Activated naive CD4-positive, alpha-beta T cell treated with anti-CD3 and anti-CD28 coated beads, Interleukin-2, amount 50 U/mL, for 72 hours (primary cell): Measurements from ENCODE around the gene HECTD2. TPM values are rescaled to one million over a fixed set of nuclear protein-coding genes. Genes with fewer than 3 reads are reported as not detected.
"Not testable (repeated sequence)": the region's sequence is repeated elsewhere in the genome, so short reads cannot be mapped to it uniquely, and the experiment has no call there.

ENCODE experiments used
- ATAC-seq, 2 donors: fragments of 150-1000 bp; cut with Tn5 transposase; 2 replicates each; pipeline ENCODE4 v1.10.0; 2021; ENCODE audit warnings: mild to moderate bottlenecking in 2 of 2, moderate library complexity in 2 of 2
- DNase-seq, 2 donors: peaks; one replicate each; pipeline ENCODE4 v3.0.0; 2021 to 2022; ENCODE audit warnings: low spot score in 2 of 2
- H3K27ac Mint-ChIP-seq, 2 donors: one replicate each; pipeline ENCODE4 v1.8.0; 2022; ENCODE audit warnings: mild to moderate bottlenecking in 2 of 2, mixed read lengths in 2 of 2
- H3K36me3 Mint-ChIP-seq, 2 donors: one replicate each; pipeline ENCODE4 v1.8.0; 2022; ENCODE audit warnings: mixed read lengths in 2 of 2
- H3K9me3 Mint-ChIP-seq, 2 donors: one replicate each; pipeline ENCODE4 v1.8.0; 2022; ENCODE audit warnings: mixed read lengths in 2 of 2
- total RNA-seq, 2 donors: library from RNA; stranded (reverse); gene quantifications; one replicate each; pipeline ENCODE4 v1.2.3, GENCODE V29; 2022

Gene HECTD2
- total RNA-seq, 2 donors from 2014 or later: 3.0 to 6.0 TPM

- DNase-seq: no peak
- Mint-ChIP-seq H3K36me3 (peaks cover 15 to 16% of the 10 kb centered on the region in 2 donors), H3K9me3 (peaks cover 2 to 5% of the 10 kb centered on the region in 2 donors), H3K27ac (no peak overlapping the region)
- ATAC-seq: no peak
Observed at GRCh38 chr10:91444211-91445182, 34.4 kb downstream of the HECTD2 start.

DNA sequence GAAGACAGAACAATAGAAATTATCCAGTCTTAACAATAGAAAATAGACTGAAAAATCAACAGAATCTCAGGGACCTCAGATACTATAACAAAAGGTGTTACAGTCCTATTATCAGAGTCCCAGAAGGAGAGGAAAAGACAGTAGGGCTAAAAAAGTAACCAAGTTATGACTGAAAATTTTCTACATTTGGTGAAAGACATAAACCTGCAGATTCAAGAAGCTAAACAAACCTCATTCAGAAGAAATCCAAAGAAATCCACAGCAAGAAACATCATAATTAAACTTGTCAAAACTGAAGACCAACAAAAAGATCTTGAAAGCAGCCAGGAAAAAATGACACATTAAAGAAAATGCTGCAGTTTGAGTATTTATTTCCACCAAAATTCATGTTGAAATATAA is 41.9 kb downstream of the HECTD2 start:
- no peak for DNase-seq
- ATAC-seq: no peak
- Mint-ChIP-seq H3K9me3 (peaks cover 32 to 36% of the 10 kb centered on the region in 2 donors), H3K36me3 (peaks cover 25 to 27% of the 10 kb centered on the region in 2 donors), H3K27ac (no peak overlapping the region)

DNA sequence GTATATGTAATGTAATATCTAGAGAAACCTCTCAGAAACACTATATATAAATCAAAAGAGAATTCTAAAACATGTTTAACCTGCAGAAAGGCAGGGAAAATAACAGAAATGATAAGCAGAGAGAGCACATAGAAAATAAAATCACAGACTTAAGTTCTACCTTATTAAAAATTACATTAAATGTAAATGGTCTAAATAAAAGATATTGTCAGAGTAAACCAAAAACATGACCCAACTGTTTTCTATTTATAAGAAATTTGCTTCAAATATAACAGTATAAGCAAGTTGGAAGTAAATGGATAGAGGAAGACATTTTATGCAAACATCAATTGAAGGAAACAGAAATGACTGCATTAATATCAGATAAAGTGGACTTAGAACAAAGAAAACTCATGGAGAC is 43.4 kb downstream of the HECTD2 start:
- DNase-seq (no peak), ATAC-seq (no peak)
- H3K27ac Mint-ChIP-seq: no peak overlapping the region
- peaks cover 32 to 36% of the 10 kb centered on the region in 2 donors for H3K9me3 Mint-ChIP-seq
- H3K36me3 Mint-ChIP-seq: peaks cover 25 to 27% of the 10 kb centered on the region in 2 donors

DNA sequence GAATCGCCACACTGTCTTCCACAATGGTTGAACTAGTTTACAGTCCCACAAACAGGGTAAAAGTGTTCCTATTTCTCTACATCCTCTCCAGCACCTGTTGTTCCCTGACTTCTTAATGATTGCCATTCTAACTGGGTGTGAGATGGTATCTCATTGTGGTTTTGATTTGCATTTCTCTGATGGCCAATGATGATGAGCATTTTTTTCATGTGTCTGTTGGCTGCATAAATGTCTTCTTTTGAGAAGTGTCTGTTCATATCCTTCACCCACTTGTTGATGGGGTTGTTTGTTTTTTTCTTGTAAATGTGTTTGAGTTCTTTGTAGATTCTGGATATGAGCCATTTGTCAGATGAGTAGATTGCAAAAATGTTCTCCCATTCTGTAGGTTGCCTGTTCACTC is 45.0 kb downstream of the HECTD2 start:
- Mint-ChIP-seq H3K9me3 (peaks cover 24 to 25% of the 10 kb centered on the region in 2 donors), H3K36me3 (peaks cover 15 to 18% of the 10 kb centered on the region in 2 donors)
- DNase-seq, H3K27ac Mint-ChIP-seq, ATAC-seq: not testable (repeated sequence)

DNA sequence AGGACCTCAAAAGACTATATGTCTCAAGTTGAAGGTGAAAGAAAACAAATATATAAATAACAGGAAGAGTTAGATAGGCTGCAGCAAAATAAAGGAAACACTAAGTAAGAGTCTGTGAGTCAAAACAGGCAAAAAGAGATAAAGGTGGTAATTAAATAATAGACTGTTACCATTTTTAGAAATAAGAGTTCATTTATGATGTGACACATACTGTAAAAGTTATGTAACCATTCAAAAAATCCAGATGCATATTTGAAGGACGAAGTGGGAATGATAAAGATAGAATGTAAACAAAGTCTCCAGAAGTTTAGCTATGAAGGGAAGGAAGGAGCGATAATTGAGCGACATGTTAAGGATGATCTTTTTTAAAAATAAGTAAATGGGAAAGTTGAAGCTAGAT is 50.5 kb downstream of the HECTD2 start:
- DNase-seq: no peak
- Mint-ChIP-seq H3K27ac (no peak overlapping the region), H3K9me3 (no peaks in the 10 kb centered on the region), H3K36me3 (no peaks in the 10 kb centered on the region)
- ATAC-seq: no peak

GRCh38 chr10:91462423-91462822 is 52.3 kb downstream of the HECTD2 start:
- ATAC-seq: no peak
- DNase-seq: no peak
- H3K9me3 Mint-ChIP-seq: no peaks in the 10 kb centered on the region
- H3K36me3 Mint-ChIP-seq: peaks cover 8 to 9% of the 10 kb centered on the region in 2 donors
- no peak overlapping the region for H3K27ac Mint-ChIP-seq

GRCh38 chr10:91464500-91464899 is 54.4 kb downstream of the HECTD2 start:
- Mint-ChIP-seq H3K36me3 (peaks cover 13 to 21% of the 10 kb centered on the region in 2 donors), H3K9me3 (peaks cover under 1 to 12% of the 10 kb centered on the region in 2 donors), H3K27ac (no peak overlapping the region)
- DNase-seq (no peak), ATAC-seq (no peak)

DNA sequence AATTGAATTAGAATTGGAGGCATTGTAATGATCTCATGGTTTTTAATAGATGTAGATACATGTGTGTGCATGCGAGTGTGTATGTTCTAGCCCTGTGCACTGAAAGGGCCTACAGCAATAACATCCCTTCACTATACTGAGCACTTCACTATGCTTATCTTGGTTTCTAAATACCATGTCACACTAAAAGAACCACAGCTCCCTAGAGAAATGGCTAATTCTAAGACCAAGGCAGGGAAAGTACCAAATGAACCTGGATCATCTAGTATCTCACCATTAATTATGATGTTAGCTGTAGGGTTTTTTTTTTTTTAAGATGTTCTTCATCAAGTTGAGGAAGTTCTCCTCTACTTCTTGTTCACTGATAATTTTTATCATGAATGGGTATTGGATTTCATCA is 55.1 kb downstream of the HECTD2 start:
- ATAC-seq (no peak), DNase-seq (no peak)
- Mint-ChIP-seq H3K36me3 (peaks cover 13 to 28% of the 10 kb centered on the region in 2 donors), H3K27ac (no peak overlapping the region), H3K9me3 (peaks cover 8 to 20% of the 10 kb centered on the region in 2 donors)

DNA sequence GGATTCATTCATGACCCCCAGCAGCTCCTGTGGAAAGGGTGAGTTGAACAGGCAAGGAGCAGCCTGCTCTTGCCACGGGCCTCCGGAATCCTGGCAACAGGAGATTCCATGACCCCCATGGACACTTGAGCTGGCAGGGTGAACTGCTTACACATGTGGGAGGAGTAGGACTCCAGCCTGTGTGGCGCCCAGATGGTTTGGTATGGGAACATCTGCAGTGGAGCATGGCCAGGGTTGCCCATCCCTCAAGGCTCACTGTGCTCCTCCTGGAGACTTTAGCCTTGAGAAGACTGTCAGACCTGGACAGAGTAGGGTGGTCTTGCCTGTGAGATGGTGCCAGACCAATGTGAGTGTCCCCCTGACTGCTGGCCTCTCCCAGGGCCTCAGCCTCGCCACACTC is 57.0 kb downstream of the HECTD2 start:
- DNase-seq (no peak), ATAC-seq (no peak)
- Mint-ChIP-seq H3K27ac (no peak overlapping the region), H3K36me3 (peaks cover 13 to 29% of the 10 kb centered on the region in 2 donors), H3K9me3 (peaks cover 16 to 25% of the 10 kb centered on the region in 2 donors)

DNA sequence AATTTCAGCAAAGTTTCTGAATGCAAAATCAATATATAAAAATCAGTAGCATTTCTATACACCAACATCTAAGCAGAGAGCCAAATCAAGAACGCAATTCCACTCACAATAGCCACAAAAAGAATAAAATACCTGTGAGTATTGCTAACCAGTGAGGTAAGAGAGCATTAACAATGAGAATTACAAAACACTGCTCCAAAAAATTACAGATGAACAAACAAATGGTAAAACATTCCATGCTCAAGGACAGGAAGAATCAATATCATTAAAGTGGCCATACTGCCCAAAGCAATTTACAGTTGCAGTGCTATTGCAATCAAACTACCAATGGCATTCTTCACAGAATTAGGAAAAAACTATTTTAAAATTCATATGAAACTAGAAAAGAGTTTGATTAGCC is 61.5 kb downstream of the HECTD2 start:
- ATAC-seq (no peak), DNase-seq (no peak)
- H3K36me3 Mint-ChIP-seq: peaks cover 9 to 25% of the 10 kb centered on the region in 2 donors
- H3K27ac Mint-ChIP-seq: no peak overlapping the region
- peaks cover 16 to 25% of the 10 kb centered on the region in 2 donors for H3K9me3 Mint-ChIP-seq

- peaks cover 16 to 25% of the 10 kb centered on the region in 2 donors for H3K9me3 Mint-ChIP-seq
- no peak overlapping the region for H3K27ac Mint-ChIP-seq
- DNase-seq (no peak), ATAC-seq (no peak)
- H3K36me3 Mint-ChIP-seq: peaks cover 4 to 14% of the 10 kb centered on the region in 2 donors
Observed at GRCh38 chr10:91472911-91473310, 62.8 kb downstream of the HECTD2 start.

DNA sequence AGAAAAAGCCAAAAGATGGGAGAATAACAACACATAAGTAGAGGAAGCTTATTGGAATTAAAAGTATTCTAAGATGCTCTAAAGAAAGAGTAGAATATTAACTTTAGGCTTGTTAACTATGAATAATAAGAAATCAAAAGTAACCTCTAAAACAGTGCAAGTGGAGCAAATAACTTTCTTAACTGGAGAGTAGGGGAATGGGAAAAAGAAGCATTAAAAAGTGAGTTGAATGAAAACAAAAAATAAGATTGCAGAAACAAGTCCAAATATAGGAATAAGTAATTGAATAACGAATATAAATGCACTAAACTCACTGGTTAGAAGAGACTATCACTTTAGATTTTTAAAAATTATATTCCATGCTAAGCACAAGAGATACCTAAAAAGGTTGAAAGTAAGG is 63.9 kb downstream of the HECTD2 start:
- H3K36me3 Mint-ChIP-seq: peaks cover 0 to 9% of the 10 kb centered on the region in 2 donors
- ATAC-seq (no peak), DNase-seq (no peak)
- peaks cover 16 to 18% of the 10 kb centered on the region in 2 donors for H3K9me3 Mint-ChIP-seq
- no peak overlapping the region for H3K27ac Mint-ChIP-seq

DNA sequence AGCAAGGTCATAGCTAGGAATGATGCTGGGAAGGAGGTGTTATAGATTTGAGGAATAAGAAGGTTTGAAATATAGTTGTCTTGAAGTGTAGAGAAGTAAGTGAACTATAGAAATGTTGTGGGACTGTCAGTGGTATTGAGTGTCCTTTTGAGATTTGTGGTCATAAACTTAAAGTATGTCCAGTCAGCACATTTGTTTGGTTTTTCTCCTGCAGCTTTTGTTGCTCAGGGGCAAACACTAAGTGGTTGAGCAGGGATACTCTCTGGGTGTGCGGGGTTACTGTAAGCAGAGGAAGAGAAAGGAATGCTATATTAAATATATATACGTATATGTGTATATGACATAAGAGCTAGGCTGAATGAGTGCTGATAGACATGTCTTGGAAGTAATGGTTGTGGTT is 67.1 kb downstream of the HECTD2 start:
- DNase-seq: no peak
- Mint-ChIP-seq H3K9me3 (no peaks in the 10 kb centered on the region), H3K27ac (no peak overlapping the region), H3K36me3 (no peaks in the 10 kb centered on the region)
- no peak for ATAC-seq

- H3K9me3 Mint-ChIP-seq: no peaks in the 10 kb centered on the region
- no peaks in the 10 kb centered on the region for H3K36me3 Mint-ChIP-seq
- no peak overlapping the region for H3K27ac Mint-ChIP-seq
- ATAC-seq (no peak), DNase-seq (no peak)
Observed at GRCh38 chr10:91479583-91479982, 69.4 kb downstream of the HECTD2 start.

GRCh38 chr10:91487911-91488582 is 77.9 kb downstream of the HECTD2 start:
- Mint-ChIP-seq H3K27ac (no peak overlapping the region), H3K36me3 (no peaks in the 10 kb centered on the region), H3K9me3 (no peaks in the 10 kb centered on the region)
- no peak for DNase-seq
- ATAC-seq: no peak

DNA sequence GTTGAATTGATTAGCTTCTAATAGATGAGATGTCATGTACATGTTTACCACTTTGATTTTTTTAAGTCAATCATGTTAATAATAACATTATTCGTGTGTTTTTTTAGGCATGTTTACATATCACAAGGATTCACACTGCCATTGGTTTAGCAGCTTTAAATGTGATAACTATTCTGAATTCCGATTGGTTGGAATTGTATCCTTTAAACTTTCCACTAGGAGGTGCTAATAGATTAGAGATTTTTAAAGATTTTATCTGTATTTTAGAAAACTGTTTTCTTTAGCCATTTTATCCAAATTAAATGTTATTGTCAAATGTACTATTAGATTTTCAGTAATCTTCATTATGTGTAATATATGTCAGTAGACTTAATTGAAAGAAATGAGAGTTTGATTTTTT is 83.2 kb downstream of the HECTD2 start:
- ATAC-seq: no peak
- no peak overlapping the region for H3K27ac Mint-ChIP-seq
- no peaks in the 10 kb centered on the region for H3K9me3 Mint-ChIP-seq
- no peaks in the 10 kb centered on the region for H3K36me3 Mint-ChIP-seq
- no peak for DNase-seq

DNA sequence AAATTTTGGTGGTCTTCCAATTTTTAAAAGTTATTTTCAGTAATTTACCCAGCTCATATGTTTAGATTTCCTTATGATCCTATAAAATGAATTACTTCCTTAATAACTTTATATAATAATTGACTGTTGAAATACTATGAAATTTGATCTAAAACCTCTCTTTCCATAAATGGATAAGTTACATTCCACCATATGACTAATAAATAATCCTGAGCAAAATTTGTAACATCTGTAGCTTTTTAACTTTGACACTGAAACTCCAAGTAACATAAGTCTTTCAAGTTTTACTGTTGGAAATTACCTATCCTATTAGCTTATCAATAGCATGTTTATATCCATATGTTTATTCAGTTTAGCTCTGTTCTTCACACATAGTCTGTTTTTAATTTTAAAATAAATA is 85.3 kb downstream of the HECTD2 start:
- H3K36me3 Mint-ChIP-seq: no peaks in the 10 kb centered on the region
- no peak overlapping the region for H3K27ac Mint-ChIP-seq
- ATAC-seq (no peak), DNase-seq (no peak)
- no peaks in the 10 kb centered on the region for H3K9me3 Mint-ChIP-seq
